HepG2 (cell line): ENCODE results near the gene LTK. TPM values are rescaled to one million over a fixed set of nuclear protein-coding genes. Genes with fewer than 3 reads are reported as not detected.

ENCODE experiments used
- FOXK1 ChIP-seq: sonication (generic); formaldehyde crosslinking; IDR thresholded peaks from 2 replicates; pipeline ENCODE4 v1.4.0; 2020; ENCODE audit warnings: low read depth, missing genetic modification reagents, borderline replicate concordance
- HDAC1 ChIP-seq: sonication (generic); formaldehyde crosslinking; IDR thresholded peaks from 2 replicates; pipeline ENCODE4 v1.5.1; 2020; ENCODE audit warnings: mild to moderate bottlenecking, missing genetic modification reagents
- HOMEZ ChIP-seq: IDR thresholded peaks from 2 replicates; pipeline ENCODE4 v1.6.1; 2016; ENCODE audit warnings: low read depth
- MEF2D ChIP-seq: sonication (generic); formaldehyde crosslinking; IDR thresholded peaks from 2 replicates; pipeline ENCODE4 v1.5.1; 2020; ENCODE audit warnings: mild to moderate bottlenecking, missing genetic modification reagents
- MTERF4 ChIP-seq: sonication (generic); formaldehyde crosslinking; IDR thresholded peaks from 2 replicates; pipeline ENCODE4 v1.8.0; 2023; ENCODE audit warnings: mild to moderate bottlenecking, missing genetic modification reagents
- MXD1 ChIP-seq: sonication (generic); formaldehyde crosslinking; IDR thresholded peaks from 2 replicates; pipeline ENCODE4 v1.4.0; 2020; ENCODE audit warnings: mild to moderate bottlenecking, missing genetic modification reagents
- PCBP1 ChIP-seq: fragments of 200-400 bp; formaldehyde crosslinking; IDR thresholded peaks from 2 replicates; pipeline ENCODE4 v1.6.1; 2017; ENCODE audit warnings: mild to moderate bottlenecking, low read depth, low read length, borderline replicate concordance
- SP2 ChIP-seq: sonication (generic); formaldehyde crosslinking; IDR thresholded peaks from 2 replicates; pipeline ENCODE4 v1.5.1; 2020; ENCODE audit warnings: mild to moderate bottlenecking, missing genetic modification reagents
- TBX3 ChIP-seq: fragments of 450-650 bp; IDR thresholded peaks from 2 replicates; pipeline ENCODE4 v1.6.1; 2017; ENCODE audit warnings: antibody characterized with exemption, mild to moderate bottlenecking, inconsistent platforms, borderline replicate concordance
- ZNF501 ChIP-seq: sonication (generic); formaldehyde crosslinking; IDR thresholded peaks from 2 replicates; pipeline ENCODE4 v1.5.1; 2020; ENCODE audit warnings: mild to moderate bottlenecking, moderate library complexity, missing genetic modification reagents
- ZNF562 ChIP-seq: sonication (generic); formaldehyde crosslinking; IDR thresholded peaks from 2 replicates; pipeline ENCODE4 v1.8.0; 2022; ENCODE audit warnings: missing genetic modification reagents, borderline replicate concordance
- ZNF703 ChIP-seq: sonication (generic); formaldehyde crosslinking; IDR thresholded peaks from 2 replicates; pipeline ENCODE4 v1.5.1; 2020; ENCODE audit warnings: missing genetic modification reagents, mild to moderate bottlenecking, moderate library complexity, borderline replicate concordance
- polyA plus RNA-seq, 8 experiments: library from polyadenylated mRNA; depleted of rRNA in 3 of 8; stranded (reverse) in 7 of 8; unstranded in 1 of 8; fragments of >200 nt; fragmentation: Illumina TruSeq in 4 of 8; extraction: Trizol in 4 of 8; gene quantifications; 2 replicates each; pipeline versions ENCODE4 v1.2.1 to v1.2.3, GENCODE V29; 2011 to 2016; ENCODE audit warnings: low read depth in 4 of 8, missing spikeins in 1 of 8, mixed read lengths in 1 of 8; ENCODE audit not compliant: insufficient read depth in 1 of 8
- total RNA-seq, 5 experiments: library from RNA; depleted of rRNA; stranded (reverse); fragments of >200 nt; fragmentation: Illumina TruSeq; extraction: Trizol; gene quantifications; 2 replicates each; pipeline ENCODE4 v1.2.3, GENCODE V29; 2016; ENCODE audit warnings: low read depth in 1 of 5
- TF ChIP-seq, protein P1 (sequence below): sonication (generic); formaldehyde crosslinking; IDR thresholded peaks from 2 replicates; pipeline ENCODE4 v1.4.0; 2020; ENCODE audit warnings: mild to moderate bottlenecking, low read depth, missing genetic modification reagents
- TF ChIP-seq, protein P2 (sequence below): IDR thresholded peaks from 2 replicates; pipeline ENCODE4 v1.6.1; 2016; ENCODE audit warnings: missing compliant biosample characterization, missing genetic modification reagents, borderline replicate concordance
- TF ChIP-seq, protein P3 (sequence below): sonication (generic); formaldehyde crosslinking; IDR thresholded peaks from 2 replicates; pipeline ENCODE4 v1.5.0; 2020; ENCODE audit warnings: mild to moderate bottlenecking, missing genetic modification reagents

Gene LTK
- total and polyA plus RNA-seq, 2 of the 13 experiments (the other 11 are each of a cell fraction or from before 2014, with no cell fraction given) = 0.01 TPM; not detected in 1

- TF ChIP-seq, protein P1, sequence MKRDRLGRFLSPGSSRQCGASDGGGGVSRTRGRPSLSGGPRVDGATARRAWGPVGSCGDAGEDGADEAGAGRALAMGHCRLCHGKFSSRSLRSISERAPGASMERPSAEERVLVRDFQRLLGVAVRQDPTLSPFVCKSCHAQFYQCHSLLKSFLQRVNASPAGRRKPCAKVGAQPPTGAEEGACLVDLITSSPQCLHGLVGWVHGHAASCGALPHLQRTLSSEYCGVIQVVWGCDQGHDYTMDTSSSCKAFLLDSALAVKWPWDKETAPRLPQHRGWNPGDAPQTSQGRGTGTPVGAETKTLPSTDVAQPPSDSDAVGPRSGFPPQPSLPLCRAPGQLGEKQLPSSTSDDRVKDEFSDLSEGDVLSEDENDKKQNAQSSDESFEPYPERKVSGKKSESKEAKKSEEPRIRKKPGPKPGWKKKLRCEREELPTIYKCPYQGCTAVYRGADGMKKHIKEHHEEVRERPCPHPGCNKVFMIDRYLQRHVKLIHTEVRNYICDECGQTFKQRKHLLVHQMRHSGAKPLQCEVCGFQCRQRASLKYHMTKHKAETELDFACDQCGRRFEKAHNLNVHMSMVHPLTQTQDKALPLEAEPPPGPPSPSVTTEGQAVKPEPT (CRISPR knock-in tag) = peak; percentile 64; the same call in 1 of the 2 replicates
- TF ChIP-seq MTERF4 (0 out of 2 replicates have a peak, but pooled peaks have one; percentile 62), ZNF501 (CRISPR knock-in tag) (peak; percentile 83), ZNF703 (CRISPR knock-in tag) (peak; percentile 77; the same call in 1 of the 2 replicates), MEF2D (CRISPR knock-in tag) (peak; percentile 60), HDAC1 (CRISPR knock-in tag) (peak; percentile 94), TBX3 (0 out of 2 replicates have a peak, but pooled peaks have one; percentile 7), FOXK1 (CRISPR knock-in tag) (peak; percentile 83; the same call in 1 of the 2 replicates), ZNF562 (CRISPR knock-in tag) (no peak), HOMEZ (peak; percentile 28; the same call in 1 of the 2 replicates), SP2 (CRISPR knock-in tag) (no peak), MXD1 (peak; percentile 94; the same call in 1 of the 2 replicates), PCBP1 (no peak)
- TF ChIP-seq, protein P2, sequence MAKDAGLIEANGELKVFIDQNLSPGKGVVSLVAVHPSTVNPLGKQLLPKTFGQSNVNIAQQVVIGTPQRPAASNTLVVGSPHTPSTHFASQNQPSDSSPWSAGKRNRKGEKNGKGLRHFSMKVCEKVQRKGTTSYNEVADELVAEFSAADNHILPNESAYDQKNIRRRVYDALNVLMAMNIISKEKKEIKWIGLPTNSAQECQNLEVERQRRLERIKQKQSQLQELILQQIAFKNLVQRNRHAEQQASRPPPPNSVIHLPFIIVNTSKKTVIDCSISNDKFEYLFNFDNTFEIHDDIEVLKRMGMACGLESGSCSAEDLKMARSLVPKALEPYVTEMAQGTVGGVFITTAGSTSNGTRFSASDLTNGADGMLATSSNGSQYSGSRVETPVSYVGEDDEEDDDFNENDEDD (CRISPR knock-in tag) = peak; percentile 69; the same call in 1 of the 2 replicates
- TF ChIP-seq, protein P3, sequence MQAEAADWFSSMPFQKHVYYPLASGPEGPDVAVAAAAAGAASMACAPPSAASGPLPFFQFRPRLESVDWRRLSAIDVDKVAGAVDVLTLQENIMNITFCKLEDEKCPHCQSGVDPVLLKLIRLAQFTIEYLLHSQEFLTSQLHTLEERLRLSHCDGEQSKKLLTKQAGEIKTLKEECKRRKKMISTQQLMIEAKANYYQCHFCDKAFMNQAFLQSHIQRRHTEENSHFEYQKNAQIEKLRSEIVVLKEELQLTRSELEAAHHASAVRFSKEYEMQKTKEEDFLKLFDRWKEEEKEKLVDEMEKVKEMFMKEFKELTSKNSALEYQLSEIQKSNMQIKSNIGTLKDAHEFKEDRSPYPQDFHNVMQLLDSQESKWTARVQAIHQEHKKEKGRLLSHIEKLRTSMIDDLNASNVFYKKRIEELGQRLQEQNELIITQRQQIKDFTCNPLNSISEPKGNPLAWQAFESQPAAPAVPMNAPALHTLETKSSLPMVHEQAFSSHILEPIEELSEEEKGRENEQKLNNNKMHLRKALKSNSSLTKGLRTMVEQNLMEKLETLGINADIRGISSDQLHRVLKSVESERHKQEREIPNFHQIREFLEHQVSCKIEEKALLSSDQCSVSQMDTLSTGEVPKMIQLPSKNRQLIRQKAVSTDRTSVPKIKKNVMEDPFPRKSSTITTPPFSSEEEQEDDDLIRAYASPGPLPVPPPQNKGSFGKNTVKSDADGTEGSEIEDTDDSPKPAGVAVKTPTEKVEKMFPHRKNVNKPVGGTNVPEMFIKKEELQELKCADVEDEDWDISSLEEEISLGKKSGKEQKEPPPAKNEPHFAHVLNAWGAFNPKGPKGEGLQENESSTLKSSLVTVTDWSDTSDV (CRISPR knock-in tag) = peak; percentile 97
These were observed 17.7 kb downstream of the LTK start (continued) for GRCh38 chr15:41495736-41496599.
